Activated T-helper 2 cell treated with anti-CD3 and anti-CD28 coated beads, Interferon-gamma antibody, Interleukin-2, Interleukin-4, amounts not matched to agents 10 μg/mL and 5 μg/mL and 100 μg/mL, durations not matched to agents 14 hours and 24 hours and 36 hours (primary cell): Measurements from ENCODE around the gene CDH4. TPM values are rescaled to one million over a fixed set of nuclear protein-coding genes. Genes with fewer than 3 reads are reported as not detected.

Experiments used
- DNase-seq: peaks from one replicate; pipeline ENCODE4 v3.0.0; 2021; ENCODE audit warnings: low spot score
- H3K27ac Mint-ChIP-seq: one replicate; pipeline ENCODE4 v1.8.0; 2021; ENCODE audit warnings: mixed read lengths
- H3K27me3 Mint-ChIP-seq: one replicate; pipeline ENCODE4 v1.8.0; 2021; ENCODE audit warnings: low read depth, mixed read lengths
- H3K36me3 Mint-ChIP-seq: one replicate; pipeline ENCODE4 v1.8.0; 2021; ENCODE audit warnings: low read depth, mixed read lengths
- H3K4me1 Mint-ChIP-seq: one replicate; pipeline ENCODE4 v1.8.0; 2021; ENCODE audit warnings: low read depth, mixed read lengths
- H3K4me3 Mint-ChIP-seq: one replicate; pipeline ENCODE4 v1.8.0; 2021; ENCODE audit warnings: low read depth, mild to moderate bottlenecking, moderate library complexity, mixed read lengths
- H3K9me3 Mint-ChIP-seq: one replicate; pipeline ENCODE4 v1.8.0; 2021; ENCODE audit warnings: mixed read lengths
- intact Hi-C: fragments of 100-400 bp; cut with micrococcal nuclease; formaldehyde crosslinking; loops from one replicate; pipeline ENCODE4 v1.15.1; 2023
- total RNA-seq: library from RNA; stranded (reverse); gene quantifications from 2 replicates; pipeline ENCODE4 v1.2.3, GENCODE V29; 2022

Gene CDH4
- total RNA-seq, 1 donor from 2014 or later = not detected

- Mint-ChIP-seq H3K4me1 (no peaks in the 10 kb centered on the region), H3K4me3 (no peak overlapping the region), H3K9me3 (no peaks in the 10 kb centered on the region), H3K27me3 (no peaks in the 10 kb centered on the region), H3K36me3 (no peaks in the 10 kb centered on the region), H3K27ac (no peak overlapping the region)
- DNase-seq = no peak
- intact Hi-C loops = no loop called here
Observed at GRCh38 chr20:61806314-61806713, 554.3 kb downstream of the CDH4 start.

GRCh38 chr20:61806995-61807394 lies 554.9 kb downstream of the CDH4 start:
- Mint-ChIP-seq H3K27ac (no peak overlapping the region), H3K9me3 (no peaks in the 10 kb centered on the region), H3K4me3 (no peak overlapping the region), H3K4me1 (no peaks in the 10 kb centered on the region), H3K27me3 (no peaks in the 10 kb centered on the region), H3K36me3 (no peaks in the 10 kb centered on the region)
- intact Hi-C loops = no loop called here
- no peak for DNase-seq

- no peaks in the 10 kb centered on the region for H3K36me3 Mint-ChIP-seq
- H3K4me3 Mint-ChIP-seq = no peak overlapping the region
- no peaks in the 10 kb centered on the region for H3K9me3 Mint-ChIP-seq
- DNase-seq = no peak
- no peaks in the 10 kb centered on the region for H3K27me3 Mint-ChIP-seq
- H3K27ac Mint-ChIP-seq = no peak overlapping the region
- no peaks in the 10 kb centered on the region for H3K4me1 Mint-ChIP-seq
- intact Hi-C loops = no loop called here
Observed at GRCh38 chr20:61807471-61808160, 555.6 kb downstream of the CDH4 start.

DNA sequence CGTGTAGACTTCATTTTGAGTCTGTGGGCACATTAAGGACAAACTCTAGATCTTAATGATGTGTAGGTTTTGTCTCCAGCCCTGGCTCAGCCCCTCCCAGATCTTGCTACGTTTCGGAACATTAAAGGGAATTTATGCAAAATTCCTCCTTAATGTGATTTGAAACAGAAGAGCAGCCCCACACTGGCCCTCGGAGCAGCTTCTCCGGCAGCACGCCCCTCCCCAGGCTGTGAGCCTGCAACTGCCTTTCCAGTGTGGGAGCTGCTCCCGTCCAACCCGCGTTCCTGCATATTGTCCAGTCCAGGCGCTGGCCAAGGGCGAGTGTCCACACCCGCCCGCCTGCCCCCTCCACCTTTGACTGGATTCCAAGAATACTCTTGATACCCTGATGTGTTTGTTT lies 556.4 kb downstream of the CDH4 start:
- Mint-ChIP-seq H3K27ac (no peak overlapping the region), H3K27me3 (no peaks in the 10 kb centered on the region), H3K4me3 (no peak overlapping the region), H3K36me3 (no peaks in the 10 kb centered on the region), H3K4me1 (no peaks in the 10 kb centered on the region), H3K9me3 (no peaks in the 10 kb centered on the region)
- no peak for DNase-seq
- intact Hi-C loops = no loop called here

DNA sequence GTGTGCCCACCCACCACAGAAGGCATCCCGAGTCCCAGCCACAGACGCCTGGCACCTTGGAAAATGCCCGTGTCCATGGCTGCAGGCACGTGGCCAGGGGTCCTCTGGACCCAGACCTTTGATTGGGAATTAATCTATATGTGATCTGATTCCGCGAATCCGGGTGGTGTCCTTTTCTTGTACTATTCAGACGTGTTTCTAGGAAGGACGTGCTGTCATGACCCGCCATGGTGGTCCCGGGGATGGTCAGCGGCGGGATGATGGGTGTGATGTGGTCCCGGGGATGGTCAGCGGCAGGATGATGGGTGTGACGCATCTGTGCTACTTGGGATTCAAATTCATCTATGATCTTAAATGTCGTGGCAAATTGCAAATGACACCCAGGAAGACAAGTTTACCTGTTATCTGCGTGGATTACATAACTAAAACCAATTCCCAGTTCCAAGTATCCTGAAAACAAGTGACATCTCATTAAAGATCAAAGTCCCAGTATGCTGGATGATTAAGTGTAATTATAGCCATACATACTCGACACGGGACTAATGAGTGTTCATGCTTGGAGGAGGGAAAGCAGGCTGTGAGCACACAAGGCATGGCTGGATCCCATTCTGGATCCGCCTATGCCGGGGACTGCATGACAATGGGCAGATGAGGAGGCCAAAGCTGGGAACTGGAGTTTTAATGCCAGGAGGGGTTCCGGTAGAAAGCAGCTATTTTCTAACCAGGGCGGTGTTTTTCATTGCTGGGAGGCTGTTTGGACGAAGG lies 557.1 kb downstream of the CDH4 start:
- H3K9me3 Mint-ChIP-seq = no peaks in the 10 kb centered on the region
- no peaks in the 10 kb centered on the region for H3K4me1 Mint-ChIP-seq
- no peak overlapping the region for H3K27ac Mint-ChIP-seq
- DNase-seq = no peak
- H3K4me3 Mint-ChIP-seq = no peak overlapping the region
- intact Hi-C loops = no loop called here
- no peaks in the 10 kb centered on the region for H3K36me3 Mint-ChIP-seq
- H3K27me3 Mint-ChIP-seq = no peaks in the 10 kb centered on the region

DNA sequence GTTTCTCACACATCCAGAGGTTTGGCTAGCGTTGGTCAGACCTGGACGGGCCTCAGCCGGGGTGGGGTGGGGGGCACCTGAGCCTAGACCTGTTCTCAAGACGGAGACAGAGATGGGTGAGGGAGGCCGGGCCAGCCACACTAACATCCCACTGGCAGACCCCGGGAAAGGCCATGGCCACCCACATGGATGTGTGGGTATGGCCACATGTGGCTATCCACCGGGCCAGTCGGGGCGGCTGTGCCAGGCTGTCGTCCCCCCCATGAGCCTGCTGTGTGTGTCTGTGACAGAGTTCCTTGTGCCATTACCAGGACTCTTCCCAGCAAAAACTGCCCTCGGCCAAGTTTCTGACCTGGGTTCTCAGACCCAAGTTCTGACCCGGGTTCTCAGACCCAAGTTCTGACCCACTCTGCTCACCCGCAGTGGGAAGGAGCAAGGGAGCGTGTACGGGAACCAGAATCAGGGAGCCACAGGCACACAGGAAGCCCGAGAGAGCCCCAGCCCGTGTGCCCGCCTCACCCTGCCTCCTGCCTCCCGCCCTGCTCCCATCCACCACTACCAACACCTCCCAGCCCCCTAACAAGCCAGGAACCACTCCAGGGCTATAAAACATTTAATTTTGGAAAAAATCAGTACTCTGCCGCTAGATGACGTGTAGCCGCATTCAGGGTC lies 558.1 kb downstream of the CDH4 start:
- Mint-ChIP-seq H3K9me3 (no peaks in the 10 kb centered on the region), H3K4me1 (no peaks in the 10 kb centered on the region), H3K27me3 (no peaks in the 10 kb centered on the region), H3K36me3 (no peaks in the 10 kb centered on the region), H3K4me3 (no peak overlapping the region), H3K27ac (no peak overlapping the region)
- no peak for DNase-seq
- intact Hi-C loops = no loop called here

GRCh38 chr20:61810738-61811135 lies 558.7 kb downstream of the CDH4 start:
- no peaks in the 10 kb centered on the region for H3K9me3 Mint-ChIP-seq
- DNase-seq = no peak
- H3K27me3 Mint-ChIP-seq = no peaks in the 10 kb centered on the region
- intact Hi-C loops = no loop called here
- no peak overlapping the region for H3K4me3 Mint-ChIP-seq
- no peaks in the 10 kb centered on the region for H3K36me3 Mint-ChIP-seq
- no peak overlapping the region for H3K27ac Mint-ChIP-seq
- H3K4me1 Mint-ChIP-seq = no peaks in the 10 kb centered on the region

- intact Hi-C loops = no loop called here
- Mint-ChIP-seq H3K27me3 (no peaks in the 10 kb centered on the region), H3K9me3 (no peaks in the 10 kb centered on the region), H3K4me1 (no peaks in the 10 kb centered on the region), H3K4me3 (no peak overlapping the region), H3K36me3 (no peaks in the 10 kb centered on the region), H3K27ac (no peak overlapping the region)
- DNase-seq = no peak
Observed at GRCh38 chr20:61811166-61811565, 559.1 kb downstream of the CDH4 start.

DNA sequence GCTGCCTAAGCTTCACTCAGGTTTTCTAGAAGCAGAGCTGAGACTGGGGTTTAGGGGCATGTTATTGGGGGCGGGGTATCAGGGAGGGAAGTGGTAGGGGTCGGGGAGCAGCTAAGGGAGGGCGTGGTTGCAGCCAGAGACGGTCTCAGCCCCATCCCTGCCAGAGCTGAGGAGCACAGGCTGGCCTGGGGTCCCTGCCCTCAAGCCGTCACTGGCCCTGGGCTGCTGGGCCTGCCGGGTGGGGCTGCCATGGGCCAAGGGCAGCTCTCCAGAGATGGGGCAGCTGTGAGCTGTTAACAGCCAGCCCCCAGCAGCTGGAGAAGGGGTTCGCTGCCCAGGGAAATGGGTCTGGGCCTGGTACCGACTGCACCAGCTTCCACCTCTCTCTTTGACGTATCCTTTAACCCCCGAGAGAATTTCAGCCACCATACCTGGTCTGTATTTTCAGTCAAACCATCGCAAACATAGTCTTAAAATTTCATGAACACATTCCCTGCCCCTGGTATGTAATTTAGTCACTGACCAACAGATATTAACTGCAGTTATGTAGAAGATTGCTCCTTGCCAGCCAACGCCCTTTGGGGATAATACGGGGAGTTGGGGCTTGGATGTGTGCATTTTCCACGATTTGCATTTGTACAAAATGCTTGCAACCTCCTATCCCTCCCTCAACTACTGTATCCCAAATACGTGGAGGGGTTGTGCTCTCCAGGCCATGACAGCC lies 560.2 kb downstream of the CDH4 start:
- no peaks in the 10 kb centered on the region for H3K27me3 Mint-ChIP-seq
- no peaks in the 10 kb centered on the region for H3K9me3 Mint-ChIP-seq
- no peak overlapping the region for H3K27ac Mint-ChIP-seq
- no peak overlapping the region for H3K4me3 Mint-ChIP-seq
- no peaks in the 10 kb centered on the region for H3K4me1 Mint-ChIP-seq
- H3K36me3 Mint-ChIP-seq = no peaks in the 10 kb centered on the region
- DNase-seq = no peak
- intact Hi-C loops = no loop called here

GRCh38 chr20:61812845-61813485 lies 560.9 kb downstream of the CDH4 start:
- Mint-ChIP-seq H3K4me3 (no peak overlapping the region), H3K36me3 (no peaks in the 10 kb centered on the region), H3K27ac (no peak overlapping the region), H3K27me3 (no peaks in the 10 kb centered on the region), H3K9me3 (no peaks in the 10 kb centered on the region), H3K4me1 (no peaks in the 10 kb centered on the region)
- no peak for DNase-seq
- intact Hi-C loops = no loop called here

GRCh38 chr20:61813791-61814190 lies 561.7 kb downstream of the CDH4 start:
- Mint-ChIP-seq H3K9me3 (no peaks in the 10 kb centered on the region), H3K36me3 (no peaks in the 10 kb centered on the region), H3K27ac (no peak overlapping the region), H3K4me1 (no peaks in the 10 kb centered on the region), H3K4me3 (no peak overlapping the region), H3K27me3 (no peaks in the 10 kb centered on the region)
- intact Hi-C loops = no loop called here
- no peak for DNase-seq

DNA sequence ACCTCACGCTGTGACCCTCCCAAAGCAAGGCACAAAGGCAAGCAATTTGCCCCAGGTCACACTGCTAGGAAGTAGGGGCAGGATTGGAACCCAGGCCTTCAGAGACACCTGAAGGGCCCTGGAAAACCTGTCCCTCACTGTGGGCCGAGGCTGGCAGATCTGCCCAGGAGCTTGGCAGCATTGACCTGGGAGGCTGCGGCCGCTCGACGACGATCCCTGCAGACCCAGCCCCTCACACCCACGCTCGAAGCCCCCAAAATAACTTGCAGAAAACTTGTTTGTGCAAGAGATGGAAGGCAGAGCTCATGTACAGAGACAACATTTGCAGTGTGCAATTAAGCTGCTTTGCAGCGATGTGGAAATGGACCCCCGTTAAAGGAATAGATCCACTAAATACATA lies 562.2 kb downstream of the CDH4 start:
- H3K4me3 Mint-ChIP-seq = no peak overlapping the region
- H3K36me3 Mint-ChIP-seq = no peaks in the 10 kb centered on the region
- H3K9me3 Mint-ChIP-seq = no peaks in the 10 kb centered on the region
- H3K27ac Mint-ChIP-seq = no peak overlapping the region
- intact Hi-C loops = no loop called here
- no peak for DNase-seq
- no peaks in the 10 kb centered on the region for H3K27me3 Mint-ChIP-seq
- no peaks in the 10 kb centered on the region for H3K4me1 Mint-ChIP-seq
